K562 (cell line): Measurements from ENCODE around the gene LACTBL1. TPM values are rescaled to one million over a fixed set of nuclear protein-coding genes. Genes with fewer than 3 reads are reported as not detected.

ENCODE experiments used
- ATAC-seq: fragments of 200-7000 bp; cut with Tn5 transposase; 3 replicates; pipeline ENCODE4 v1.9.1; 2020; ENCODE audit warnings: moderate library complexity
- BruUV-seq: library from RNA; stranded (reverse); fragments of 400-500 nt; replicated peaks from 2 replicates; lab custom pipeline; 2021; lab: Mats Ljungman, UMichigan
- CTCF ChIA-PET: fragments of 300-600 bp; formaldehyde crosslinking; extraction: SDS; loops from one replicate; lab custom pipeline; 2021; ENCODE audit warnings: low intra/inter-chr PET ratio; lab: Yijun Ruan, JAX
- POLR2A ChIA-PET: fragments of 300-600, 350-650 bp; sonication (Branson Sonifier 250); formaldehyde crosslinking; extraction: SDS; loops from one replicate; lab custom pipeline; 2021; ENCODE audit warnings: antibody characterized with exemption, inconsistent platforms; lab: Yijun Ruan, JAX
- DNase-seq, 4 experiments: peaks; one replicate each; pipeline versions ENCODE4 v3.0.0 to v3.0.0-alpha.2; 2011 to 2018; ENCODE audit warnings: low spot score in 3 of 4, mixed read lengths in 3 of 4; ENCODE audit errors: extremely low read depth in 1 of 4
- FAIRE-seq: peaks from 2 replicates; lab custom pipeline; 2011; peaks lifted over from hg19 to GRCh38; lab: Jason Lieb, UNC
- H2AFZ ChIP-seq: 2 replicates; pipeline ENCODE4 v1.6.0; 2011; ENCODE audit warnings: low read depth, low read length, control low read depth, inconsistent platforms
- H3K27ac ChIP-seq: fragments of 200-600 bp; 3 replicates; pipeline ENCODE4 v1.8.0; 2011; ENCODE audit warnings: low read depth, mild to moderate bottlenecking, control low read depth, inconsistent platforms, low read length, moderate library complexity, mixed read lengths; ENCODE audit errors: extremely low read depth
- H3K27me3 ChIP-seq, 2 experiments: fragments of 300-600 bp in 1 of 2; 2 replicates in 1 of 2; 3 replicates in 1 of 2; pipeline versions ENCODE4 v1.6.0 to v1.8.0; 2011; ENCODE audit warnings: inconsistent platforms in 2 of 2, low read length in 2 of 2, mild to moderate bottlenecking in 1 of 2, mixed read lengths in 1 of 2, moderate library complexity in 1 of 2; ENCODE audit not compliant: control insufficient read depth in 2 of 2, insufficient read depth in 2 of 2
- H3K36me3 ChIP-seq: fragments of 300-600 bp; 3 replicates; pipeline ENCODE4 v1.8.0; 2011; ENCODE audit warnings: mild to moderate bottlenecking, low read length, inconsistent platforms; ENCODE audit not compliant: control insufficient read depth, insufficient read depth
- H3K4me1 ChIP-seq, 2 experiments: fragments of 200-600 bp in 1 of 2; replicated peaks in 1 of 2; 2 replicates in 1 of 2; 3 replicates in 1 of 2; pipeline versions ENCODE4 v1.5.1 to v1.8.0; 2011; ENCODE audit warnings: inconsistent platforms in 2 of 2, low read length in 2 of 2, mild to moderate bottlenecking in 1 of 2, mixed read lengths in 1 of 2, moderate library complexity in 1 of 2; ENCODE audit not compliant: control insufficient read depth in 2 of 2, insufficient read depth in 2 of 2
- H3K4me2 ChIP-seq: 2 replicates; pipeline ENCODE4 v1.6.1; 2011; ENCODE audit warnings: low read length, control low read depth, inconsistent platforms, mixed read lengths; ENCODE audit not compliant: insufficient read depth
- H3K4me3 ChIP-seq: fragments of 200-600 bp; sonication (generic), shearing (Covaris generic); 2 replicates; pipeline ENCODE4 v1.5.1; 2016; ENCODE audit warnings: control low read depth, inconsistent platforms
- H3K79me2 ChIP-seq: fragments of 200-600 bp; 3 replicates; pipeline ENCODE4 v1.8.0; 2011; ENCODE audit warnings: low read length, inconsistent platforms; ENCODE audit not compliant: control insufficient read depth, insufficient read depth
- H3K9ac ChIP-seq, 2 experiments: 2 replicates each; pipeline versions ENCODE4 v1.6.0 to v1.6.1; 2011; ENCODE audit warnings: low read depth in 2 of 2, low read length in 2 of 2, control low read depth in 1 of 2, inconsistent platforms in 1 of 2, mild to moderate bottlenecking in 1 of 2, mixed read lengths in 1 of 2; ENCODE audit not compliant: insufficient read depth in 1 of 2
- H3K9me1 ChIP-seq: one replicate; pipeline ENCODE4 v1.6.0; 2011; ENCODE audit warnings: inconsistent platforms, mild to moderate bottlenecking, low read length, moderate library complexity; ENCODE audit not compliant: control insufficient read depth, insufficient read depth
- H3K9me3 ChIP-seq: replicated peaks from 2 replicates; pipeline ENCODE4 v1.5.1; 2011; ENCODE audit warnings: low read depth, low read length, inconsistent platforms; ENCODE audit not compliant: control insufficient read depth, insufficient read depth
- H4K20me1 ChIP-seq: replicated peaks from 2 replicates; pipeline ENCODE4 v1.6.1; 2011; ENCODE audit warnings: low read length, inconsistent platforms, mixed read lengths; ENCODE audit not compliant: control insufficient read depth, insufficient read depth
- ATF3 ChIP-seq, 2 experiments: fragments of 450-650 bp in 1 of 2; sonication (generic) in 1 of 2; formaldehyde crosslinking in 1 of 2; IDR thresholded peaks in 1 of 2; conservative IDR thresholded peaks in 1 of 2; 2 replicates each; pipeline versions ENCODE4 v1.6.1 to v1.8.1; 2016 to 2023; ENCODE audit warnings: mild to moderate bottlenecking in 2 of 2, moderate library complexity in 2 of 2, inconsistent platforms in 1 of 2, missing genetic modification reagents in 1 of 2
- C11orf30 ChIP-seq: fragments of 450-650 bp; IDR thresholded peaks from 2 replicates; pipeline ENCODE4 v1.6.1; 2016; ENCODE audit warnings: low read depth, mild to moderate bottlenecking
- NR0B1 ChIP-seq: fragments of 450-650 bp; IDR thresholded peaks from one replicate; pipeline ENCODE4 v1.6.1; 2018; ENCODE audit warnings: mild to moderate bottlenecking, moderate library complexity; ENCODE audit not compliant: partially characterized antibody
- THAP12 ChIP-seq: fragments of 250-450 bp; sonication (Bioruptor Pico); IDR thresholded peaks from 2 replicates; pipeline ENCODE4 v1.9.0; 2021; ENCODE audit warnings: mild to moderate bottlenecking, inconsistent platforms
- THAP7 ChIP-seq: fragments of 250-450 bp; sonication (Bioruptor Pico); IDR thresholded peaks from 2 replicates; pipeline ENCODE4 v1.5.0; 2021
- TSC22D4 ChIP-seq: fragments of 450-650 bp; IDR thresholded peaks from 2 replicates; pipeline ENCODE4 v1.6.1; 2016; ENCODE audit warnings: missing genetic modification characterization, missing biosample characterization, control low read depth
- ZNF384 ChIP-seq: IDR thresholded peaks from 2 replicates; pipeline ENCODE4 v1.6.1; 2012; ENCODE audit warnings: low read depth, low read length, improper control_type of control experiment
- ZNF407 ChIP-seq: fragments of 450-650 bp; IDR thresholded peaks from 2 replicates; pipeline ENCODE4 v1.6.1; 2016; ENCODE audit warnings: low read depth
- WGBS: fragments of 100-300 bp; shearing (Covaris generic); methylation state at CpG from one replicate; pipeline ENCODE4 v1.1.6; 2016; ENCODE audit warnings: low coverage, mixed read lengths; ENCODE audit not compliant: insufficient coverage; ENCODE audit errors: missing lambda C conversion rate; 5-methylcytosine and 5-hydroxymethylcytosine counted together
- in situ Hi-C: fragments of 300-500 bp; cut with MboI; formaldehyde crosslinking; loops from 4 replicates; pipeline ENCODE4 v1.15.0; 2018; ENCODE audit warnings: inconsistent platforms, mixed read lengths
- intact Hi-C: fragments of 100-400 bp; cut with micrococcal nuclease; formaldehyde crosslinking; loops from 2 replicates; pipeline ENCODE4 v1.14.2; 2022
- polyA plus RNA-seq, 8 experiments: library from polyadenylated mRNA; depleted of rRNA in 4 of 8; stranded (reverse) in 5 of 8; unstranded in 3 of 8; fragments of >200 nt; fragmentation: Nextera tagmentation in 2 of 8; fragmentation: Illumina TruSeq in 1 of 8; extraction: Ambion mirVana in 2 of 8; extraction: Trizol in 1 of 8; gene quantifications; 2 replicates each; pipeline versions ENCODE4 v1.2.1 to v1.2.3, GENCODE V29; 2011 to 2014; ENCODE audit warnings: inconsistent platforms in 1 of 8, missing spikeins in 1 of 8
- total RNA-seq, 7 experiments: library from RNA; depleted of rRNA in 6 of 7; stranded (reverse); fragments of >200 nt in 6 of 7; fragmentation: Illumina TruSeq in 2 of 7; extraction: Trizol in 2 of 7; gene quantifications; 2 replicates each; pipeline versions ENCODE4 v1.2.1 to v1.2.3, GENCODE V29; 2011 to 2021; ENCODE audit warnings: low replicate concordance in 1 of 7

LACTBL1 gene
- total and polyA plus RNA-seq, 9 of the 15 experiments (the other 6 are each of a cell fraction or from before 2014, with no cell fraction given), result not detected

GRCh38 chr1:22914156-22914555 is 58.5 kb downstream of the LACTBL1 start:
- Histone ChIP-seq H3K9ac (no peak overlapping the region), H2AFZ (no peak overlapping the region), H3K36me3 (no peaks in the 10 kb centered on the region), H4K20me1 (peaks cover 20% of the 10 kb centered on the region; the same call in 1 of the 2 replicates), H3K27me3 (peaks cover 34 to 87% of the 10 kb centered on the region in 2 experiments), H3K9me1 (no peaks in the 10 kb centered on the region), H3K79me2 (no peaks in the 10 kb centered on the region), H3K4me1 (peaks cover 0 to 3% of the 10 kb centered on the region in 2 experiments; a peak in 1 of 5 replicates), H3K4me2 (no peak overlapping the region), H3K9me3 (no peaks in the 10 kb centered on the region; the same call in 1 of the 2 replicates), H3K27ac (no peak overlapping the region), H3K4me3 (no peak overlapping the region)
- POLR2A ChIA-PET, result interaction anchor here (0.6 kb wide), 1 partner anchor 24 kb away, joined by 3 read pairs; no protein-coding TSS in a partner anchor
- ATAC-seq (no peak), DNase-seq (no peak), FAIRE-seq (no peak)
- CTCF ChIA-PET, result no interaction called here
- intact Hi-C loops (no loop called here), in situ Hi-C loops (no loop called here)
- WGBS, result under 1% methylated on average over 10 of the region's 10 CpGs
- no TSS peak for BruUV-seq
- TF ChIP-seq ZNF407 (no peak), NR0B1 (no peak), THAP7 (CRISPR knock-in tag) (no peak), ZNF384 (no peak), THAP12 (CRISPR knock-in tag) (no peak), C11orf30 (no peak), TSC22D4 (tag) (no peak), ATF3 (IDR thresholded peaks at IDR 0.05) (no peak), ATF3 (CRISPR knock-in tag; conservative IDR thresholded peaks at IDR 0.05) (no peak)
